GM12891 (cell line): ENCODE measurements around the gene FAM50A.

Experiments used
- DNase-seq: peaks from one replicate; pipeline ENCODE4 v3.0.0; 2011; ENCODE audit warnings: low spot score; ENCODE audit not compliant: insufficient read length
- FAIRE-seq: peaks from 2 replicates; lab custom pipeline; 2011; peaks lifted over from hg19 to GRCh38; lab: Jason Lieb, UNC
- PAX5 ChIP-seq: IDR thresholded peaks from 2 replicates; pipeline ENCODE4 v1.6.1; 2011; ENCODE audit warnings: low read length, moderate library complexity, mild to moderate bottlenecking; ENCODE audit not compliant: insufficient read depth, severe bottlenecking
- POLR2A ChIP-seq: IDR thresholded peaks from 2 replicates; pipeline ENCODE4 v1.6.1; 2011; ENCODE audit warnings: low read depth, low read length, control low read depth
- POLR2AphosphoS5 ChIP-seq: IDR thresholded peaks from 2 replicates; pipeline ENCODE4 v1.6.1; 2011; ENCODE audit warnings: low read depth, low read length, control low read depth
- POU2F2 ChIP-seq: IDR thresholded peaks from 2 replicates; pipeline ENCODE4 v1.6.1; 2011; ENCODE audit warnings: low read depth, mild to moderate bottlenecking, control low read depth, low read length, moderate library complexity
- SPI1 ChIP-seq: IDR thresholded peaks from 2 replicates; pipeline ENCODE4 v1.6.1; 2011; ENCODE audit warnings: low read depth, low read length, control low read depth
- TAF1 ChIP-seq: IDR thresholded peaks from 2 replicates; pipeline ENCODE4 v1.6.1; 2011; ENCODE audit warnings: low read depth, low read length, control low read depth

FAM50A gene

DNA sequence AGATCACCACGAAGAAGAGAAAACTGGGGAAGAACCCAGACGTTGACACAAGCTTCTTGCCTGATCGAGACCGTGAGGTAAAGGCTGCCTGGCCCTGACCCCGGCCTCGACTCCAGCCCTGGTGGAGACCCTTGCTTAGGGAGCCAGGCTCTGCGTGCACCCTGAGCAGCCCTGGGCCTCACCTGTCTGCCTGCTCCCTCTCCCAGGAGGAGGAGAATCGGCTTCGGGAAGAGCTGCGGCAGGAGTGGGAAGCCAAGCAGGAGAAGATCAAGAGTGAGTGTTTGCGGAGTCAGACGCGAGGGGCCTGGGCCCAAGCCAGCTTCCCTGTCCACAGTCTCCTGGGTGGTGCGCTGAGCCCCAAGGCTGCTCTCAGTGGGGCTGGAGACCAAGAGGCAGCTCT, 4.5 kb downstream of the FAM50A start:
- DNase-seq (no peak), FAIRE-seq (no peak)
- TF ChIP-seq POU2F2 (no peak), POLR2AphosphoS5 (no peak), TAF1 (no peak), SPI1 (no peak), POLR2A (no peak), PAX5 (no peak)

- TF ChIP-seq POLR2A (no peak), SPI1 (no peak), POU2F2 (no peak)
- FAIRE-seq: no peak
- DNase-seq: no peak
Observed at GRCh38 chrX:154449618-154450017, 5.7 kb downstream of the FAM50A start.

- TF ChIP-seq SPI1: no peak
- TF ChIP-seq POLR2A: no peak
- TF ChIP-seq POU2F2: no peak
- TF ChIP-seq POLR2AphosphoS5: no peak
- no peak for TF ChIP-seq PAX5
- TF ChIP-seq TAF1: no peak
- no peak for FAIRE-seq
Observed at GRCh38 chrX:154450312-154450711, 6.4 kb downstream of the FAM50A start.

DNA sequence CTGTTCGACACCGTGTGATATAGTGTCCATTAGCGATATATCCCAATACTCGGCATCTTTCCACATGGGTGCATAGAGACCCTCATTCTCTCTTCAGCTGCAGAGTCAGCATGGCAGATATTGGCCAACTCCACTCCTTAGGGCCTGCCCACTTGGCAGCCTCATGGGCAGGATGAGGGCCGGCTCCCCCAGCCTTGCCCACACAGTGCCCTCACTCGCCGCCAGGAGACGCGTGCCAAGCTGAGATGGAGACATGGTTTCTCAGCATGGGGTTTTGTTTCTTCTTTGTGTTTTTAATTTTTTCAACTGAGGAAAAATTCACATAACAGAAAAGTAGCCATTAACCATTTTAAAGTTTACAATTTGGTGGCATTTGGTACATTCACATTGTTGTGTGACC, 8.9 kb downstream of the FAM50A start:
- FAIRE-seq: no peak
- TF ChIP-seq POLR2A (no peak), POU2F2 (no peak), TAF1 (no peak), POLR2AphosphoS5 (no peak), SPI1 (no peak), PAX5 (no peak)
- no peak for DNase-seq

More at GRCh38 chrX:154450312-154450711, 6.4 kb downstream of the FAM50A start:
- no peak for DNase-seq

- DNase-seq (peak; percentile 78), FAIRE-seq (peak; percentile 99)
- no peak for TF ChIP-seq PAX5
- TF ChIP-seq POLR2AphosphoS5: no peak
- TF ChIP-seq POLR2A: no peak
- no peak for TF ChIP-seq SPI1
- TF ChIP-seq POU2F2: no peak
- TF ChIP-seq TAF1: no peak
Observed at GRCh38 chrX:154457491-154458115, 13.7 kb downstream of the FAM50A start.

GRCh38 chrX:154458116-154458953, 14.4 kb downstream of the FAM50A start, which contains the start of gene PLXNA3:
Gene PLXNA3, plus strand, starts transcription at chrX:154458281. Its CDS starts 1,903 bp downstream, at chrX:154460184.
- FAIRE-seq (peak; percentile 26), DNase-seq (peak; percentile 71)
- TF ChIP-seq TAF1 (no peak), POLR2AphosphoS5 (no peak), POLR2A (no peak), POU2F2 (no peak), SPI1 (no peak), PAX5 (no peak)

DNA sequence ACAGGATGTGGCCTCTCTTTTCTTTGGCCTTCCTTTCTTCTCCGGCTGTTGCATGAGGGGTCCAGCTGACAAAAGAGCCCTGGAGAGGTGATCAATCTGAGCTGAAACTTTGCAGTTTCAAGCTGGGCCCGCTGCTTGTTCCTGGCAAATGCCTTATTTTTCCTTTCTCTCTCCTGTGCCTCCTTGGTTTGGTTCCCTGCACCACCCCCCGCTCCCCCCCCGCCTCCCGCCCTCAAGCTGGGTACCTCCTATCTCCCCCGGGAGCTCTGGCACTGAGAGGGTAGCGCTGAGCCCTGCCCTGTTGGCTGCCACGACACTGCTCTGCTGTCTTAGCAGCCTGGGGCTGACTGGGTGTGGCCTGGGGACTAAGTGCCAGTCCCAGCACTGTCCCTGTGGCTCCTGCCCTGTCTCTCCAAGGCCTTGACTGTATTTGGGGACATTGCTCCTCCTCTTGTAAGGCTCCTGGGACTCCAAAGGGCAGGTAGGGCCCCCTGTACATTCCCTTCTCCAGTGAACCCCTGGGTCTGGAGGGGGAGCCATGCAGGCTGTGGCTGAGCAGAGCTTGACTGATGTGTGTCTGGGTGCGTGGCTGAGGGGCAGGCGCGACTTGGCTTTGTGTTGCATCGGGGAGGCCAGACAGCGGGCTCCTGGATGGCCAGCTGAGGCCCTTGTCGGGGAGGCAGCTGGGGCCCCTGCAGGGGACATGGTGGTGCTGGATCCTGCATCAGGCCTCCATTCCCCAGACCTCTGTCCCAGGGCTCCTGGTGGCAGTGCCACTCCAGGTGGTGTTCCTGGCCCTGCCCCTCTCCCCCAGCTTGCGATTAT, 15.2 kb downstream of the FAM50A start:
- TF ChIP-seq PAX5 (no peak), POU2F2 (no peak), POLR2A (no peak), POLR2AphosphoS5 (no peak), TAF1 (no peak), SPI1 (no peak)
- FAIRE-seq (peak; percentile 65), DNase-seq (no peak)

DNA sequence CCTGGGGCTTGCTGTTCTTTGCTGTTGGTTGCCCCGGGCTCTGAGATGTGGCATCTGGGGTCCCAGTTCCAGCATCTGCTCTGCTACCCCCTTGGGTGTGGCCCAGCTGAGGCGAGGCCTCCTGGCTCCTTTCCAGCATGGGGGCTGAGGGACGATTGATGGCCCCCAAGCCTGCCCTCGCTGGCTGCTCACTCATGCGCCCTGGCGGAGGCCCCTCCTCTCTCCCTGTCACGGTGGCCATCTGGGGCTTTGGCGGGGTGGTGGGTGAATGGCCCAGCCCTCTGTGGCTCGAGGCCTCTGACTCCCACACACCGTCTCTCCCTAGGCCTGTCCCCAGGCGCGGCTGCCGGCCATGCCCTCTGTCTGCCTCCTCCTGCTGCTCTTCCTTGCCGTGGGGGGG, 15.9 kb downstream of the FAM50A start:
- TF ChIP-seq POLR2A (no peak), POU2F2 (no peak), PAX5 (no peak), POLR2AphosphoS5 (no peak), SPI1 (no peak), TAF1 (no peak)
- no peak for DNase-seq
- FAIRE-seq: no peak

GRCh38 chrX:154460326-154460725, 16.4 kb downstream of the FAM50A start:
- TF ChIP-seq SPI1: no peak
- no peak for TF ChIP-seq POLR2AphosphoS5
- no peak for TF ChIP-seq POLR2A
- no peak for TF ChIP-seq POU2F2
- no peak for TF ChIP-seq TAF1
- no peak for TF ChIP-seq PAX5
- FAIRE-seq (peak; percentile 13), DNase-seq (no peak)
